22Rv1 (cell line): ENCODE measurements around the gene COL5A2.

Experiments
- H3K27ac ChIP-seq: fragments of 450-650 bp; 2 replicates; pipeline ENCODE4 v1.5.1; 2017
- CTCF ChIP-seq: fragments of 450-650 bp; IDR thresholded peaks from 2 replicates; pipeline ENCODE4 v1.5.1; 2017; ENCODE audit warnings: mild to moderate bottlenecking
- ZFX ChIP-seq: fragments of 450-650 bp; IDR thresholded peaks from 2 replicates; pipeline ENCODE4 v1.6.1; 2017; ENCODE audit warnings: antibody characterized with exemption, borderline replicate concordance

The COL5A2 gene

GRCh38 chr2:189056200-189057106, 123.1 kb downstream of the COL5A2 start:
- no peak overlapping the region for H3K27ac ChIP-seq
- TF ChIP-seq CTCF (no peak), ZFX (no peak)

- no peak for TF ChIP-seq ZFX
- no peak overlapping the region for H3K27ac ChIP-seq
Measured at GRCh38 chr2:189050165-189050712, 129.3 kb downstream of the COL5A2 start.

- H3K27ac ChIP-seq, result no peak overlapping the region
- TF ChIP-seq CTCF (no peak), ZFX (no peak)
Measured at GRCh38 chr2:189049709-189050164, 129.8 kb downstream of the COL5A2 start.

GRCh38 chr2:189048189-189048588, 131.4 kb downstream of the COL5A2 start:
- TF ChIP-seq ZFX, result no peak
- no peak for TF ChIP-seq CTCF
- H3K27ac ChIP-seq, result no peak overlapping the region

GRCh38 chr2:189047171-189047888, 132.2 kb downstream of the COL5A2 start:
- H3K27ac ChIP-seq, result no peak overlapping the region
- no peak for TF ChIP-seq CTCF
- no peak for TF ChIP-seq ZFX

- TF ChIP-seq CTCF (no peak), ZFX (no peak)
Measured at GRCh38 chr2:189046320-189046719, 133.2 kb downstream of the COL5A2 start.

GRCh38 chr2:189045836-189046235, 133.7 kb downstream of the COL5A2 start:
- TF ChIP-seq ZFX (no peak), CTCF (no peak)
- H3K27ac ChIP-seq, result no peak overlapping the region

More at GRCh38 chr2:189046320-189046719, 133.2 kb downstream of the COL5A2 start:
- H3K27ac ChIP-seq, result no peak overlapping the region
